Measurements from ENCODE around the gene RIMKLA. TPM values are rescaled to one million over a fixed set of nuclear protein-coding genes. Genes with fewer than 3 reads are reported as not detected.

Gene RIMKLA
- total and polyA plus RNA-seq, 2 of the 13 experiments (the other 11 are each of a cell fraction or from before 2014, with no cell fraction given) = 2.5 to 3.8 TPM

- TF ChIP-seq POGK (CRISPR knock-in tag; conservative IDR thresholded peaks at IDR 0.05) (no peak; the same call in 1 of the 2 replicates), ETV6 (CRISPR knock-in tag; conservative IDR thresholded peaks at IDR 0.05) (no peak), PHB2 (IDR thresholded peaks at IDR 0.05; ENCODE audit: partially characterized antibody) (no peak), ZNF556 (CRISPR knock-in tag; IDR thresholded peaks at IDR 0.05; ENCODE audit: borderline replicate concordance) (no peak), ATF7 (IDR thresholded peaks at IDR 0.05) (no peak), ATF7 (CRISPR knock-in tag; IDR thresholded peaks at IDR 0.05) (no peak), ZBTB37 (CRISPR knock-in tag; IDR thresholded peaks at IDR 0.05) (no peak), KLF13 (CRISPR knock-in tag; IDR thresholded peaks at IDR 0.05) (no peak), MEIS1 (CRISPR knock-in tag; IDR thresholded peaks at IDR 0.05; ENCODE audit: borderline replicate concordance) (no peak), NFYC (CRISPR knock-in tag; IDR thresholded peaks at IDR 0.05) (peak; percentile 59), STAT6 (CRISPR knock-in tag; IDR thresholded peaks at IDR 0.05; ENCODE audit: borderline replicate concordance) (no peak), GABPB1 (CRISPR knock-in tag; IDR thresholded peaks at IDR 0.05) (peak; percentile 71), PRDM10 (CRISPR knock-in tag; IDR thresholded peaks at IDR 0.05; ENCODE audit: low read depth) (no peak), ZNF605 (CRISPR knock-in tag; IDR thresholded peaks at IDR 0.05) (no peak), ZNF510 (CRISPR knock-in tag; IDR thresholded peaks at IDR 0.05; ENCODE audit: low read depth) (no peak), DDIT3 (CRISPR knock-in tag; IDR thresholded peaks at IDR 0.05) (no peak), IKZF1 (IDR thresholded peaks at IDR 0.05) (no peak), HOXA7 (CRISPR knock-in tag; IDR thresholded peaks at IDR 0.05) (no peak), KDM5A (IDR thresholded peaks at IDR 0.05; ENCODE audit: borderline replicate concordance, low read length) (no peak)
Observed at GRCh38 chr1:42380586-42381279, at the start of gene RIMKLA (continued).

Measured in HepG2 (cell line).